Measurements from ENCODE around the gene WDR1. TPM values are rescaled to one million over a fixed set of nuclear protein-coding genes. Genes with fewer than 3 reads are reported as not detected.

WDR1 gene
- total RNA-seq, 3 donors from 2014 or later (not counting 1 experiment from before 2014, with no cell fraction given): 411 to 477 (median 468) TPM

- H3K27ac Mint-ChIP-seq: no peak overlapping the region
- H3K27me3 ChIP-seq (ENCODE audit: control insufficient read depth, insufficient read depth, low read length): no peaks in the 10 kb centered on the region
- H3K4me1 Mint-ChIP-seq: peaks cover 21 to 26% of the 10 kb centered on the region in 2 donors
- DNase-seq: no peak
- no peaks in the 10 kb centered on the region for H3K9me3 ChIP-seq (ENCODE audit: control insufficient read depth, insufficient read depth, low read length)
- H3K36me3 ChIP-seq (ENCODE audit: control insufficient read depth, insufficient read depth, low read length): no peaks in the 10 kb centered on the region
- intact Hi-C loops (cut with micrococcal nuclease): no loop called here
- no peak for TF ChIP-seq CTCF (IDR thresholded peaks at IDR 0.05)
- ATAC-seq: no peak
- peaks cover 19% of the 10 kb centered on the region for H3K36me3 Mint-ChIP-seq
- no peak overlapping the region for H3K4me3 Mint-ChIP-seq
- 88% methylated on average over 3 of the region's 3 CpGs for WGBS (ENCODE audit: insufficient coverage)
- no peak overlapping the region for H3K4me3 ChIP-seq (ENCODE audit: low read length)
- H3K9me3 Mint-ChIP-seq: peaks cover 8% of the 10 kb centered on the region in 2 donors
- no peak overlapping the region for H3K27ac ChIP-seq (ENCODE audit: low read length)
- H3K27me3 Mint-ChIP-seq (ENCODE audit: low read depth in 2 of 2): no peaks in the 10 kb centered on the region
- peaks cover 9% of the 10 kb centered on the region for H3K4me1 ChIP-seq (ENCODE audit: control insufficient read depth, insufficient read depth, low read length)
Observed at GRCh38 chr4:10046471-10046870, 70.1 kb downstream of the WDR1 start.

GRCh38 chr4:10045481-10045880 lies 71.1 kb downstream of the WDR1 start:
- no peak overlapping the region for H3K4me3 ChIP-seq (ENCODE audit: low read length)
- no peaks in the 10 kb centered on the region for H3K27me3 ChIP-seq (ENCODE audit: control insufficient read depth, insufficient read depth, low read length)
- no peaks in the 10 kb centered on the region for H3K36me3 ChIP-seq (ENCODE audit: control insufficient read depth, insufficient read depth, low read length)
- H3K27me3 Mint-ChIP-seq (ENCODE audit: low read depth in 2 of 2): no peaks in the 10 kb centered on the region
- no peaks in the 10 kb centered on the region for H3K9me3 ChIP-seq (ENCODE audit: control insufficient read depth, insufficient read depth, low read length)
- peaks cover 19% of the 10 kb centered on the region for H3K36me3 Mint-ChIP-seq
- H3K27ac ChIP-seq (ENCODE audit: low read length): no peak overlapping the region
- H3K4me1 ChIP-seq (ENCODE audit: control insufficient read depth, insufficient read depth, low read length): peaks cover 9% of the 10 kb centered on the region
- H3K4me3 Mint-ChIP-seq: no peak overlapping the region
- DNase-seq (no peak), ATAC-seq (no peak)
- H3K9me3 Mint-ChIP-seq: peaks cover 8% of the 10 kb centered on the region in 2 donors
- peaks cover 21 to 26% of the 10 kb centered on the region in 2 donors for H3K4me1 Mint-ChIP-seq
- TF ChIP-seq CTCF (IDR thresholded peaks at IDR 0.05): no peak
- WGBS (ENCODE audit: insufficient coverage): 93% methylated on average over 1 of the region's 1 CpG
- intact Hi-C loops (cut with micrococcal nuclease): no loop called here
- no peak overlapping the region for H3K27ac Mint-ChIP-seq

GRCh38 chr4:10041036-10041435 lies 75.6 kb downstream of the WDR1 start:
- no peaks in the 10 kb centered on the region for H3K27me3 ChIP-seq (ENCODE audit: control insufficient read depth, insufficient read depth, low read length)
- H3K36me3 ChIP-seq (ENCODE audit: control insufficient read depth, insufficient read depth, low read length): no peaks in the 10 kb centered on the region
- Mint-ChIP-seq H3K9me3 (peaks cover 6 to 8% of the 10 kb centered on the region in 2 donors), H3K27ac (no peak overlapping the region), H3K27me3 (ENCODE audit: low read depth in 2 of 2) (no peaks in the 10 kb centered on the region), H3K4me3 (no peak overlapping the region), H3K36me3 (peaks cover 19% of the 10 kb centered on the region), H3K4me1 (no peaks in the 10 kb centered on the region)
- H3K9me3 ChIP-seq (ENCODE audit: control insufficient read depth, insufficient read depth, low read length): no peaks in the 10 kb centered on the region
- no peak for DNase-seq
- intact Hi-C loops (cut with micrococcal nuclease): no loop called here
- WGBS (ENCODE audit: insufficient coverage): 93% methylated on average over 6 of the region's 6 CpGs
- no peaks in the 10 kb centered on the region for H3K4me1 ChIP-seq (ENCODE audit: control insufficient read depth, insufficient read depth, low read length)
- TF ChIP-seq CTCF (IDR thresholded peaks at IDR 0.05): no peak
- H3K4me3 ChIP-seq (ENCODE audit: low read length): no peak overlapping the region
- no peak overlapping the region for H3K27ac ChIP-seq (ENCODE audit: low read length)
- no peak for ATAC-seq

Measured in natural killer cell (primary cell).